ENCODE data around the gene CDH23.

DNA sequence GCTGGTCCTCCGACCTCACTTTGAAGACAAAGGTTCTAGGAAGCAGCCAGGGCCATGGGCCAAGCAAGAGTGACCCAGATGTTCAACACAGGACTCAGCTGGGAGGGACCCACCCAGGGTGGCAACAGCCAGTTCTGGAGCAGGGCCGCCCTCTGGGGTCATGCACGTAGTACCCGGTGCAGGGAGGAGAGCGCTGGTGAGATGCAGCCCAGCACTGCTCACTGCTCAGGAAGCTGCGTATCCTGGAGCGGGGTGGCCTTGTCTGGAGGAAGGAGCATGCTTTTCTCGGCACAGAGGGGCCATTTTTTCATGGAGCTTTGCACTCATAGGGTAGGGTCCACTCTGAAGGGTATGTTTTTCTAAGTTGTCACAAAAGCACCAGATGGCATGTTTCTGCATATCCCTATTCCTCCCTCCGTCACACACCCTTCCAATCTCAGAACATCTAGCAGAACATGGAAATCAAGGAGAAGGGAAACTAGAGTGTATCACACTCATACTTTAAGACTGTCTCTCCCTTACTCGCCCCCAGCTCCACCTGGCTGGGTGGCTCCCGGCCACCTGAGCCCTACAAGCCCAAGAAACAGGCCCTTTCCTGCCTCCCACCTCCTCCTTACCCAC, 132.6 kb downstream of the CDH23 start:
- TF ChIP-seq, protein P1, sequence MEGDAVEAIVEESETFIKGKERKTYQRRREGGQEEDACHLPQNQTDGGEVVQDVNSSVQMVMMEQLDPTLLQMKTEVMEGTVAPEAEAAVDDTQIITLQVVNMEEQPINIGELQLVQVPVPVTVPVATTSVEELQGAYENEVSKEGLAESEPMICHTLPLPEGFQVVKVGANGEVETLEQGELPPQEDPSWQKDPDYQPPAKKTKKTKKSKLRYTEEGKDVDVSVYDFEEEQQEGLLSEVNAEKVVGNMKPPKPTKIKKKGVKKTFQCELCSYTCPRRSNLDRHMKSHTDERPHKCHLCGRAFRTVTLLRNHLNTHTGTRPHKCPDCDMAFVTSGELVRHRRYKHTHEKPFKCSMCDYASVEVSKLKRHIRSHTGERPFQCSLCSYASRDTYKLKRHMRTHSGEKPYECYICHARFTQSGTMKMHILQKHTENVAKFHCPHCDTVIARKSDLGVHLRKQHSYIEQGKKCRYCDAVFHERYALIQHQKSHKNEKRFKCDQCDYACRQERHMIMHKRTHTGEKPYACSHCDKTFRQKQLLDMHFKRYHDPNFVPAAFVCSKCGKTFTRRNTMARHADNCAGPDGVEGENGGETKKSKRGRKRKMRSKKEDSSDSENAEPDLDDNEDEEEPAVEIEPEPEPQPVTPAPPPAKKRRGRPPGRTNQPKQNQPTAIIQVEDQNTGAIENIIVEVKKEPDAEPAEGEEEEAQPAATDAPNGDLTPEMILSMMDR (IDR thresholded peaks at IDR 0.05) = no peak
- TF ChIP-seq POLR2A (IDR thresholded peaks at IDR 0.05; ENCODE audit: low read depth) = no peak
